ENCODE data around the gene C2orf49.
A peak's percentile ranks its signal among the peaks of the same experiment; 100 is the strongest.

C2orf49 gene

GRCh38 chr2:105362862-105363591 is 25.7 kb downstream of the C2orf49 start:
- no peak for DNase-seq

DNA sequence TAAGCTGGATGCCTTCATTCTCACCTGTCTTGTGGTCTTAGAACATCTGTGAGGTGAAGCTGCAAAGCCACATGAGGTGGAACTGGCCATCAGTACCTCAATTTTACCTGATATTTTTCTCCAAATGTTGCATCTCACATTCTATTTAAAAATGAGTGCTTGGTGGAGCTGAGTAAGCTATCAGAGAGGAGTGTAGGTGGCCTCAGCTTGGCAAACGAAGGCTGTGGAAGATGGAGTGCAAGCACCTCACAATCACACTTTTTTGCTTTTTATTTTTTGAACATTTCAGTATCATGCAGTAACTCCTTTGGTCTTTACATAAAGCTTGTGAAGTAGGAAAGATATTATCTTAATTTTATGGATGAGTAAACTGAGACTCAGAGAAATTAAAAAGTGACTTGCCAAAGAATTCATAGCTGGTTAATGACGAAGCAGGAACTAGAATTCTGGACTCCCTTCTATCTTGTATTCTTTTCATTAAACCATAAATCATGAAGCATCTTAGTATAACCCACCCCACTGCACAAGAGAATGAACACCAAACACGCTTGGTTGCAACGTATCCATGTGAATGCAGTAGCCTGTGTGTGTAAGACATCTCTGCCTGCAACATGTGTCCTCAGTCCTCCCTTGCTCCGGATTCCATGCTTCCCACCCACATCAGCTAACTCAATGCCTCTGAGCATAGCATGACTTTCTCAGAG is 27.2 kb downstream of the C2orf49 start:
- no peak for DNase-seq

- peak; percentile 21 for DNase-seq
These were observed 27.9 kb downstream of the C2orf49 start for GRCh38 chr2:105365206-105365605.

- no peak for DNase-seq
These were observed 31.5 kb downstream of the C2orf49 start for GRCh38 chr2:105368759-105369408.

- DNase-seq = peak; percentile 76
These were observed 32.7 kb downstream of the C2orf49 start for GRCh38 chr2:105369777-105370690.

DNA sequence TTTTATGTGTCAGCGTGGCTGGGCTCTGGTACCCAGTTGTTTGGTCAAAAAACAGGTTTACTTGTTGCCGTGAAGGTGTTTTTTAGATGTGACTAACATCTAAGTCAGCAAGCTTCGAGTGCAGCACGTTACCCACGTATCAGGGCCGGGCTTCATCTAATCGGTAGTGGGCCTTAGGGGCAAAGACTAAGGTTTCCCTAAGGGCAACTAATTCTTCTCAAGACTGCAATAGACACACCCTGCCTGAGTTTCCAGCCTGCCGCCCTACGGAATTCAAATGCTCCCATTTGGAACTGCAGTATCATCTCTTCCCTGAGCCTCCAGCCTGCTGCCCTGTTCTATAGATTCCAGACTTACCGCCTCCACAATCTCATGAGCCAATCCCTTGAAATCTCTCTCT is 33.8 kb downstream of the C2orf49 start:
- DNase-seq = no peak

DNA sequence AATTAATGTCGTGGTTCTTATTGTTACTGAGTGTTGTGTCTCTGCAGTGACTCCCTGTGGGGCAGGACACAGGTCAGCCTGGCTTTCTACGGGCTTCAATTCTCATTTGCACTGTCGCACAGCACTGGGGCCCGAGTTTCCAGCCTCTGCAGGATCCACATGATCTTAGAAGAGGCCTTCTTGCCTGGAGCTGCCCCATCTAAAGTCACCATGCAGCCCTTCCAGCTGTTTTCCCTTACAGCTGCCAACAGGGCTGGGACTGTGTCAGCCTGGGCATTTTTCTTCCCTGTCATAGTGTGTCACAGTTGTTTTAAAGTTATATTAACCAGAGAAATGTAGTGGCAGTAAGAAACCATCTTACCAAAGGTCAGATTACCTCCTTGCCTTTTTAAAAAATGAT is 34.5 kb downstream of the C2orf49 start:
- DNase-seq = no peak

- no peak for DNase-seq
These were observed 36.0 kb downstream of the C2orf49 start for GRCh38 chr2:105373344-105373781.

DNA sequence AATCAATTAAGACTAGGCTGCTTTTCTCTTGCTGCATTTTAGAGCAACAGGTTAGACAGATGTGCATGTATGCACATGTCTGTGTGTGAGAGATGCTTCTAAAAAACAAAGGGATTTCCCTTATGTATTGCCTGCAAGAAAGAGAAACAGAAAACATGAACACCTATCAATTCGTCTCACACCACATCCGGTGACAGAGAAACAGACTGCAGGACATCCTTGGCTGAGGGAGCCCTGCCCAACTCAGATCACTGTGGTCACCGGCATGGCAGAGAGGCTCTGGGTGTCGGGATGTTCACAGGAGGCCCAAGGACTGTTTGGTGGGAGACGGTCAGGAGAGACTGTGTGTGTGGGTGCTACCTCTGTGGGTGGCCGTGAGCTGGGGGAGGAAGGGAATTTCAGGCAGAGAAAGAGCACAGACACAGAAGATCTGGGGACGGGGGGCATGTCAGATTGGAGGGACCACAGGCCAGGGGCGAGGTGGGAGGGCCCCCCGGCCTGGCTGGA is 36.6 kb downstream of the C2orf49 start:
- no peak for DNase-seq

- DNase-seq = no peak
These were observed 37.7 kb downstream of the C2orf49 start for GRCh38 chr2:105375001-105375561.

GRCh38 chr2:105376010-105376409 is 38.7 kb downstream of the C2orf49 start:
- DNase-seq = no peak

DNA sequence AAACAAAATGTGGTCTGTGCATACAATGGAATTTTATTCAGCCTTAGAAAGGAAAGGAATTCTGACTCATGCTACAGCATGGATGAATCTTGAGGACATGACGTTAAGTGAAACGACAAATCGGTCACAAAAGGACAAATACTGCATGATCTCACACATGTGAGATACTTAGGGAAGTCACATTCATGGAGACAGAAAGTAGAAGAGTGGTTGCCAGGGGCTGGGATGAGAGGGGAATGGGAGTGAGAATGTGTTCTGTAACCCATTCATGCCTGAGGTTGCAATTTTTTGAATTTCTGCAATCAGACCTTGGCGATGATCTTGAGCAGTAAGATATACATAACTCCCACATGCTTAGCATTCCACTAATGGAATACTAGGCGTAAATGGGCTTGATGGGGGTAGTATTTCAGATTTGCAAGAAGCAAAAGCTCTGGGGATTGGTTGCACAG is 39.5 kb downstream of the C2orf49 start:
- DNase-seq = no peak

DNA sequence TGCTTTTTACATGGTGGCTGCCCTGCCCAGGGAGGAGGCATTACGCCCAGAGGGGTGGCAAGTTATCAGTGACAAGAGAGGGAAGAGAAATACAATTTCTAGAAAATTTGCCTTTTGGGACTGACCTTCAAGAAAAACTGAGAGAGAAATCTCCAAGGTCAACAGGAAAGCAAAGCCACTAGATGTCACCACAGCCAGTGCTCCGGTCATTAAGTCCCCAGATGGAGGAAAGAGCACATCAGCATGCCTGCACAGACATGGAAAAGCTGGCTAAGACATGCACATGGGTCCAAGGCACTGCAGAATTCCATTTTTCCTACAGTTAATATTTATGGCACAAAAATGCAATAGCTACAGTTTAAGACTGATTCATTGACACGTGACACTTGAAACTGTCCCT is 40.5 kb downstream of the C2orf49 start:
- no peak for DNase-seq

DNA sequence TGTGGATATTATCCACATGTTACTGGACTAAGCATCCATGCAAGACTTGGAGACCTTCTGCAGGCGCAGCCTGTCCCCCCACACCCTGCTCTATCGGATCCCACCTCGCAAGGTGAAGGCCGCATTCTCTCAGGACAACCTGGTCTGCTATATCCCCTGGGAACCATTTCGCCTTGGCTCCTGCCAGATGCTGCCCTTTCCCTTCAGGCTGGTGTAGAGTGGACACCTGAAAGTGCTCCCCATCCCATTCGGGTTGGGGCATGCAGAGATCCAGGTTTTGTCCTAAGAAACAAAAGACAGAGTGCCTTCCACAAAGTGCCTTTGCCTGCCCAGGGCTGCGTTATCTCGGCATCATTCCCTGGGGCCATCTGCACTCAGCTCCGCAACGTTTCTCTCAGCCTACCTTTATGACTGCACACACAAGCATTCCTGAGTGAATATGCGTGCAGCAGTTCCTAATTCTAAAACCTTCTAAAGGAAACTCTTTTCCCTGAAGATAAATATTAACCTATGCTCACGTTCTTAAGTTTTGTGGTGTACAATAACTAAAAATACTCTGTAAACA is 41.0 kb downstream of the C2orf49 start:
- no peak for DNase-seq

DNA sequence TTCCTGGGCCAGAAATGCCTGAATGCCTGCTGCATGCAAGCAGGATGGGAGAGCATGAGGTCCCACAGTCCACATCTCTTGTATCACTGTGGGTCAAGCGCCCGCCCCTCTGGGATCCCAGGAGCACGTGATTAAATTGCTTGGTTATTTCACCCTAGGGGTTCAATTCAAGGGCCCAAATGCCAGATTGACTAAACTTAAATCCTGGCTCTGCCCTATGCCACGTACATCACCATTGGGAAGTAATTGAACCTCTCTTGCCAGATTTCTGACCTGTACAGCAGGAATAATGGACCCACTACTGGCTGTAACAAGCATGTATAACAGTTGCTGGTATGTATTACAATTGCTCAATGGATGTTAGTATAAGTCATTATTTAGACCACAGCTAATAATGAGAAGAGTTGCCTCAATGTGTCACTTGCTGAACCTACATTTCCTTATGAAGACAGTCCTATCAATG is 41.6 kb downstream of the C2orf49 start:
- DNase-seq = no peak

DNA sequence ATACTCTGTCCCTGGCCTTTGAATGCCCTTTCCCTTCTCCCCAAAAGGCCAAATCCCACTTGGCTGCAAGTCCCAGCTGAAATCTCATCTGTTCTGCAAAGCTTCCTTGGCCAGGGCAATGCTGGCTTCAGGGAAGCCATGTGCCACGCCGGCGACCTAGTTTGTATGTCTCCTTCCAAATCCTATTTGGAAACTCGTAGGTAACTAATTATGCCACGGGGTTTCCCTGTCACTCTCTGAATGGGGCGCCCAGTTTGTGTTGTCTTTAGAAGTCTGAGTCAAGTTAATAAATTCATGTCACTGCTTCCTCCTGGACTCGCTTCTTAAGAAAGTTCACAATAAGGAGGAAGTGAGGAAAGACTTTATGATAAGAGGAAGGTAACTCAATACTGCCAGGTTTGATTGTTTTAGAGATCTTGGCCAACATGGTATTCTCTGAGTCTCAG is 42.4 kb downstream of the C2orf49 start:
- peak; percentile 70 for DNase-seq

- no peak for DNase-seq
These were observed 43.2 kb downstream of the C2orf49 start for GRCh38 chr2:105380432-105381100.

DNA sequence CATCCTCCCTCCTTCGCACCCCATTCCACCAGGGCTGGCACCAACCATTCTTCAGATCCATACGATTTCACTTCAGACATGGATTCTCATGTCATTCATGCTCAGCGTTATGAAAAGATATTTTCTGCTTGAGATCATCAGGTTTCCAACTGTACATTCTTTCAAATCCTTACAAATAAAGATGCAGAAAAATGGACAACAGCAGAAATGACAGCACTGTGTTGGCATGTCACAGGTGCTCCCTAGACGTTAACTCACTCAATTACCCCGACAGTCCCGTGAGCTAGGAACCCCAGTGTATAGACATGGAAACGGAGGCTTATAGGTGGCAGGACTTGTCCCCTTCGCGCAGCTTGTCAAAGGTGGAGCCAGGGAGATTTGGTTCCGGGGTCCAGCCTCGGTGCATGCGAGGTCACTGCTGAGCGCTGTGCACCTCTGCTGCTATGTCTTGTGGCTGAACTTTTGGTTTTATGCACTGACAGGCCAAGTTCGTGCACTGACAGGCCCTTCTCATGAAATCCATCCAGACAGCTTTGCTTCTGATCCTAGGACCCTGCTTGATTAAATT is 43.8 kb downstream of the C2orf49 start:
- no peak for DNase-seq

GRCh38 chr2:105382177-105382576 is 44.8 kb downstream of the C2orf49 start:
- no peak for DNase-seq

DNA sequence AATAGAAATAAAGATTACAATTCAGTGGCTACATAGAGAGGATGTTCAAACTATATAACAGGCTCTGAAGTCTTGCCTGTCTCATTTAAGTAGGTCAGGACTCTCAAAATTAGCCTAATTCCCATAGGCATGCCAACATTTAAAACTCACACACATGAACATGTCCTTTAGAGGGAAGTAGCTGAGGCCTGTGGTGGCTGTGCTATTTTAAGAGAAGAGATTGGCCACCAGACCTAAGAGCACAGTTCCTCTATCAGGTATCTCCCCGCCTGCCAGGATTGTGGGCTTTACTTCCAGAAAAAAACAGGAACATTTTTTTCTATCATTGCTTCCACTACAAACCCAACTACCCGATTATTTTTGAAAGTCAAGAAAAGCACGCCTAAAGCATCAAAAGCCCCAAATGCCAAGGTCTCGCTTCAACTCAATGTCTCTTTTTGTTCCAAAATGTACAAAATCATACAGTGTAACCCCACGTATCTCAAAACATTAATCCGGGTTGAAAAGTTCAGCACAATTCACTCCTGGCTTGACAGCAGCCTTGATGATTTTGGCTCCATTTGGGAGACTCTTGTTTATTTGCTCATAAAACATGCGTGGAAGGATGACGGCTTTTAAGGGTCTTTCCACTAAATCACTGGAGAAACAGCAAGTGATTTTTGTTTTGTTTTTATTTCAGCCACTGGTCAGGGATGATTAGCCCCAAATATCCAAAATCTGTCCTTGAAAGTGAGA is 46.3 kb downstream of the C2orf49 start:
- peak; percentile 80 for DNase-seq
